ENCODE results near the gene BPI. TPM values are rescaled to one million over a fixed set of nuclear protein-coding genes. Genes with fewer than 3 reads are reported as not detected.
"Not testable (repeated sequence)": the region's sequence is repeated elsewhere in the genome, so short reads cannot be mapped to it uniquely, and the experiment has no call there.

BPI gene
- total RNA-seq, 2 experiments from 2014 or later, result not detected

DNA sequence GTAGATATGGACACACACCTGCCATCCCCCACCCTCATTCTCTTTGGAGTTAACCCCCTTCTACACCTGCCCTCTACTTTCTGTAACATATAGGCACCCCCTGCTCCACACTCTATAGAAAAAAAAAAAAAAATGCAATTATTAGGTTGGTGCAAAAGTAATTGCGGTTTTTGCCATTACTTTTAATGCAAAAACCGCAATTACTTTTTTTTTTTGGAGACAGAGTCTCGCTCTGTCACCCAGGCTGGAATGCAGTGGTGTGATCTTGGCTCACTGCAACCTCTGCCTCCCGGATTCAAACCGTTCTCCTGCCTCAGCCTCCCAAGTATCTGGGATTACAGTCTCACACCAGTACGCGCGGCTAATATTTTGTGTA is 35.6 kb downstream of the BPI start:
- H3K4me3 Mint-ChIP-seq; CTCF ChIA-PET; H3K27ac Mint-ChIP-seq; POLR2A ChIA-PET; H3K4me1 Mint-ChIP-seq; H3K9me3 Mint-ChIP-seq; H3K27me3 Mint-ChIP-seq; H3K36me3 Mint-ChIP-seq (ENCODE audit: low read depth); DNase-seq: not testable (repeated sequence)

DNA sequence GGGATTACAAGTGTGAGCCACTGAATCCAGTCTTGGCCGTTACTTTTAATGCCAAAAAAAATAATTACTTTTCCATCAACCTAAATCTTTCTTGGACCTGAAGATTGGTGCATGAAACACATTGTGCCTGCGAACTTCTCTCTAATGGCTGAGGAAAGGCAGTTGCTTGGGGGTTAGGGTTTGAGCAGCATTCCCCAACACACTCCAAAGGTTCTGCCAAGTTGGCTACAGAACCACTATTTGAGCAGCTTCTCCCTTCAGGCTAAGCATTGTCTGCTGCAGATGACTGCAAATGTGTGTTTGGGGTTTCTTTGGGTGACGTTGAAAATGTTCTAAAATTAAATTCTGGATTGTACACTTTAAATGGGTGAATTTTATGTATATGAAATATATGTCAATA is 36.0 kb downstream of the BPI start:
- H3K4me1 Mint-ChIP-seq, result no peaks in the 10 kb centered on the region
- H3K9me3 Mint-ChIP-seq, result peaks cover 9% of the 10 kb centered on the region
- peaks cover 8% of the 10 kb centered on the region for H3K27me3 Mint-ChIP-seq
- H3K4me3 Mint-ChIP-seq, result no peak overlapping the region
- CTCF ChIA-PET, result no interaction called here
- no peak for DNase-seq
- no peak overlapping the region for H3K27ac Mint-ChIP-seq
- no peaks in the 10 kb centered on the region for H3K36me3 Mint-ChIP-seq (ENCODE audit: low read depth)
- POLR2A ChIA-PET, result no interaction called here

DNA sequence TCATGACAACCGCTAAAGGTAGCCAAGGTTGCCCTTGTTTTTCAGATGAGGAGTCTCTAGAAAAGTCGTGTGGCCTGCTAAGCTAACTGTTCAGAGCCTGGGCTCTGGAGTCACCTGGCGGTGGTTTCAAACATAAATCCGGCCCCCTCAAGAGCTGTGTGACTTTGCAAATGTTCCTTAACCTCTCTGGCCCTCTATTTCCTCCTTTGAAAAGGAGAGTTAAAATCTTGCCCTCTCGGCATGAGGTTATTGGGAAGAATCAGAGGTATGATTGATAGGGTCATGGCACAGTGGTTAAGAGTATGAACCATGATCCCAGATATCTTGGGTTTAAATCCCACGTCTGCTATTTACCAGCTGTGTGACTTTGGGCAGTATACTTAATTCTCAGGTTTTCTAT is 36.7 kb downstream of the BPI start:
- Mint-ChIP-seq H3K27ac (no peak overlapping the region), H3K4me3 (no peak overlapping the region), H3K27me3 (peaks cover 11% of the 10 kb centered on the region), H3K9me3 (peaks cover 9% of the 10 kb centered on the region), H3K4me1 (no peaks in the 10 kb centered on the region), H3K36me3 (ENCODE audit: low read depth) (no peaks in the 10 kb centered on the region)
- no peak for DNase-seq
- ChIA-PET POLR2A (no interaction called here), CTCF (no interaction called here)

DNA sequence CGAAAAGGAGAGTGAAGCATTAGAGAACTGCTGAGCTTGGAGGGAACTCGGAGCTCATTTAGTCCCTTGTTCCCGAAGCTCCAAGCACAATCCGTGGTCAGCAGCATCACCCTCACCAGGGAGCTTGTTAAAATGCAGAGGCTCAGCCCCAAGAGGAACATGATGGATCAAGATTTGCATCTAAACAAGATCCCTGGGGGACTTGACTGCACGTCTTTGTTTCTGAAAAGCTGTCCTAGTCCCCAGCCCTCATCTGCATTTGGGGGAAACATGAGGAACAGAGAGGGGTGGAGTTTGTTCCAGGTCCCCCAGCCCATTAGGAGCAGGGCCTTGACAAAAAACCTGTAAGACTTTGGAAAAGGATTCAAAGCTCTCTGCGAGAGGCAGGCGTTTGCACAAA is 38.3 kb downstream of the BPI start:
- Mint-ChIP-seq H3K4me1 (no peaks in the 10 kb centered on the region), H3K4me3 (no peak overlapping the region), H3K27ac (no peak overlapping the region), H3K27me3 (peaks cover 6% of the 10 kb centered on the region), H3K9me3 (peaks cover 6% of the 10 kb centered on the region), H3K36me3 (ENCODE audit: low read depth) (no peaks in the 10 kb centered on the region)
- DNase-seq, result no peak
- ChIA-PET POLR2A (no interaction called here), CTCF (no interaction called here)

DNA sequence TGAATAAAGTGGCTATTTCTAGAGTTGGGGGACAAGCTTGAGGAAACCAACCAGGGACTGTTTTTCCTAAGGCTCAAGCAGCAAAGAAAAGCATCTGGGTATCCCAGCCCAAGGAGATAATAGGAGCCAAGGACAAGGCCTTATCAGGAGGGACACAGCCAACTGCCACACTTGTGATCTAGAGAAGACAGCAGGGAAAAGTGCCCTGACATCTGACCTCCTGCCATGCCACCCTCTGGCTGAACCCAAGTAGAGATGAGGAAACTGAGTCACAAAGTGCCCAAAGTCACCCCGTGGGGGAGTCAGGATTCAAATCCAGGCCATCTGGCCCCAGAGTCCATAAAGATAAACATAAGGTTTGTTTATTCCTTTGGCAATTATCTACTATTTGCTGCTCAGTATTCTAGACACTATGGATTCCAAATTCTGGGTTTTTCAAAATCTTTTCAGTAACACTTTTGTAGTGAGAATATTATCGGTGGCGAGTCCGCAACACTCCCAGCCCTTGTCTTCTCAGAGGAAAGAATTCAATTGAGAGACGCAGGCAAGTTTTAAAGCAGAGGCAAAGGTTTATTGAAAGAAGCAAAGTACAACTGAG is 38.9 kb downstream of the BPI start:
- no peaks in the 10 kb centered on the region for H3K4me1 Mint-ChIP-seq
- H3K36me3 Mint-ChIP-seq (ENCODE audit: low read depth), result no peaks in the 10 kb centered on the region
- H3K4me3 Mint-ChIP-seq, result no peak overlapping the region
- peaks cover 4% of the 10 kb centered on the region for H3K9me3 Mint-ChIP-seq
- H3K27me3 Mint-ChIP-seq, result peaks cover 7% of the 10 kb centered on the region
- DNase-seq, result no peak
- H3K27ac Mint-ChIP-seq, result no peak overlapping the region
- ChIA-PET CTCF (no interaction called here), POLR2A (no interaction called here)

DNA sequence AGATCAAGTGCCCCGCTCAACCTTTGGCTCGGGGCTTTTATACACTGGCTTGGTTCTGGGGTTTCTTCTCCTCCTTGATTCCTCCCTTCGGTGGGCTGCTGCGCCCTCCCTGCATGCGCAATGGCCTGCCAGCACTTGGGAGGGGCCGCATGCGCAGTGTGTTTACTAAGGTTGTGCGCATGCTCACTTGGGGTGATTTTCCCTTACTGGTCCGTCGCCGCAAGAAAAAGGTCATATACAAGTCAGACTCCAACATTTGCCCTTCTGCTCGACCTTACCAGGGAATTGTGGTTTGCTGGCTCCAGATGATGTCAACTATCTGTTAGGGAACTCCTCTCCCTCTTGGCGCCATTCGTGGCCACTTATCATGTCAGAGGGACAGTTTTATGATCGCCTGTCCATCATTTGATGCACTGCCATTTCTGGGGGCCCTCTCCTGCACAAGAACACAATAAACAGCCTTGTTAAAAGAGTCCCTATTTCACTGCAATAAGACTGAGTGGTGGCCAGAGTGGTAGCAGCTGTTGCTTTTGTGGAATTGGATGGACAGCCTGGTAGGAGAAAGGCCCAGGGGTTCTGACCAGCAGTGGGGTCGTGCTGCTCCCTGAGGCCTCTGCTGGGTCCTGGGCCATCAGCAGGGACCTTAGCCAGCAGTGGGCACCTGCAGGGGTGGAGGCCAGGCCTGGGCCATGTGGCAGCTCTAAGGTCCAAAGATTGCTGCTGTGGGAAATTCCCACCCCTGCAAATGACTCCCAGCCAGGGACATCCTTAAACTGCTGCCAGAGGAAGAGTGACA is 39.6 kb downstream of the BPI start:
- Mint-ChIP-seq H3K9me3 (no peaks in the 10 kb centered on the region), H3K27ac (no peak overlapping the region)

DNA sequence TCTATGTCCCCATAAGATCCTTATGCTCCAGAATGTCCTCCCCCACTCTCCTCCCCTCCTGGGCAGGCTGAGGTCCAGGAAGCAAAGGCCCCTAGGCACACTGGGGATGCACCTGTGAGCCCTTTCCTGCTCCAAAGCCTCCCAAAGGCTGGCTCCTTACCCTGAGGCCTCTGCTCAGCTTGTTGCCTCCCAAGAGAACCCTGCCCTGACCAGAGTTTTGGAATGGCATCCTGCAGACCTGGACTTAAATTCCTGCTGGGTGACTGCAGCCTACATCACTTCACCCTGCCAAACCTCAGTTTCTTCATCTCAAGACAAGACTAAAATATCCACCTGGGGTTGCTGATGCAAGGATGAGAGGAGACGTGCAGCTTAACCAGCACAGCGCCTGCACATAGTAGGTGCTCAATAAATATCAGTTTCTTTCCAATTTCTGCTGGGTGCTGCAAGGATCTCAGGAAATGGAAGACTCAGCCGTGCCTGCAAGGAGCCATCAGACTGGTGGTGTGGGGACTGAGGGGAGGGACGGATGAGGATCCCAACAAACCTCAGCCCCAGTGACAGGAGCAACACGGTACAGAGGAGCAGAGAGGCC is 40.2 kb downstream of the BPI start:
- Mint-ChIP-seq H3K4me1 (no peaks in the 10 kb centered on the region), H3K27ac (no peak overlapping the region), H3K4me3 (no peak overlapping the region), H3K9me3 (no peaks in the 10 kb centered on the region), H3K27me3 (peaks cover 5% of the 10 kb centered on the region), H3K36me3 (ENCODE audit: low read depth) (no peaks in the 10 kb centered on the region)
- CTCF ChIA-PET, result no interaction called here
- DNase-seq, result no peak
- POLR2A ChIA-PET, result no interaction called here

More for the DNA sequence above, 39.6 kb downstream of the BPI start:
- CTCF ChIA-PET, result no interaction called here
- DNase-seq, result no peak
- Mint-ChIP-seq H3K27me3 (peaks cover 5% of the 10 kb centered on the region), H3K4me3 (no peak overlapping the region), H3K36me3 (ENCODE audit: low read depth) (no peaks in the 10 kb centered on the region), H3K4me1 (no peaks in the 10 kb centered on the region)
- POLR2A ChIA-PET, result no interaction called here

DNA sequence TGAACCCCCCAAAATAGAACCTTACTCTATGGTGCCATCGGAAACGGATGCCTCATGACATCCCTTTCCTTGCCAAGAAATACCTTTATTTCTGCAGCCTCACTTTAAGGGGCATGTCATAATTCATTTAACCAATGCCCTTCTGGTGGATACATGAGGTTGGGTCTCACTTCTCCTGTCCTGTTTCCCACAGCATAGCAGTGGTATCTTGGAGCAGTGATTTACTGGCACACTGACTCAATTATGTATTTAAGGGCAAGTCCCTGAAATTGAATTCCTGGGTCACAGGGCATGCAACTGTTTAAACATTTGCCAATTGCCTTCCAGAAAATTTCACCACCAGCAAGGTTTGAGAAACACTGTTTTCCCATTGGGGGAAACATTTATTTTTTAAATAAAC is 41.7 kb downstream of the BPI start:
- Mint-ChIP-seq H3K9me3 (no peaks in the 10 kb centered on the region), H3K4me1 (no peaks in the 10 kb centered on the region), H3K27ac (no peak overlapping the region), H3K36me3 (ENCODE audit: low read depth) (no peaks in the 10 kb centered on the region), H3K4me3 (no peak overlapping the region), H3K27me3 (peaks cover 5% of the 10 kb centered on the region)
- ChIA-PET CTCF (no interaction called here), POLR2A (no interaction called here)
- no peak for DNase-seq

DNA sequence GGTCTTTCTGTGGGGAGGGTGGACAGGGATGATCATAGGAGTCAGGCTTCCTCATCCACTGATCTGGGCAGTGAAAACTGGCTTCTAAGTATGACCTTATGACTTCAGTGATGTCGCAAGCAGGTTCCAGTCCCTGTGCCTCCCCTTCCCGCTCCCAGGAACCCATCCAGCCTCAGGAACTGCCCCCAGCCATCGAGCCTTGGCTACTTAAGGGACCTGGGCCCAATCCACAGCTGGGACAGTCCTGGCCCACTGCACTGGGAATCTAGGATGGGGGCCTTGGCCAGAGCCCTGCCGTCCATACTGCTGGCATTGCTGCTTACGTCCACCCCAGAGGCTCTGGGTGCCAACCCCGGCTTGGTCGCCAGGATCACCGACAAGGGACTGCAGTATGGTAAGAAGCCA is 42.3 kb downstream of the BPI start, which contains the start of gene LBP:
TSS of gene LBP (plus strand) at position 236 of the 405 bp plus-strand sequence. CDS start at position 271, 35 bp downstream.
- Mint-ChIP-seq H3K4me3 (no peak within 1 kb of the TSS), H3K27ac (no peak within 1 kb of the TSS), H3K27me3 (peaks cover 5% of the 10 kb centered on the region), H3K9me3 (no peaks in the 10 kb centered on the region), H3K4me1 (no peaks in the 10 kb centered on the region), H3K36me3 (ENCODE audit: low read depth) (no peaks in the 10 kb centered on the region)
- POLR2A ChIA-PET, result no interaction called here
- CTCF ChIA-PET, result no interaction called here
- no peak for DNase-seq

DNA sequence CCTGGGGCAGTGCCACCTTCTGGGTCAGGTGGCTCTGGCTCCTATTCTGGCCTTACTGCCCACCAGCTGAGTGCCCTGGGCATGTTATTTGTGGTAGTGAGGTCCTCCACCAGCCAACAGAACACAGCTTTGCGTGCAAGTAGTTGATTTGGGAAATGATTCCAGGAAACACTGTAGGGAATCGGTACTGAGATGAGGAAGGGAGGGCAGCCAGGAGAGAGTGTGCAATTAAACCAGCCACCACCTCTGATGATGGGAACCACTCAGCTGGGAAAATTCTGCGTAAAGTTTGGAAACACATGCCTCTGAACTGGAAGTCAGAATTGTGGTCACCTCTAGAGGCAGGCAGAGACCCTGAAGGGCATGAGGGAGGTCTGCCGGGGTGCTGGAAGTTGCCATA is 42.8 kb downstream of the BPI start:
- CTCF ChIA-PET, result no interaction called here
- POLR2A ChIA-PET, result no interaction called here
- DNase-seq, result no peak
- Mint-ChIP-seq H3K27ac (no peak overlapping the region), H3K4me1 (no peaks in the 10 kb centered on the region), H3K27me3 (peaks cover 5% of the 10 kb centered on the region), H3K9me3 (no peaks in the 10 kb centered on the region), H3K4me3 (no peak overlapping the region), H3K36me3 (ENCODE audit: low read depth) (no peaks in the 10 kb centered on the region)

DNA sequence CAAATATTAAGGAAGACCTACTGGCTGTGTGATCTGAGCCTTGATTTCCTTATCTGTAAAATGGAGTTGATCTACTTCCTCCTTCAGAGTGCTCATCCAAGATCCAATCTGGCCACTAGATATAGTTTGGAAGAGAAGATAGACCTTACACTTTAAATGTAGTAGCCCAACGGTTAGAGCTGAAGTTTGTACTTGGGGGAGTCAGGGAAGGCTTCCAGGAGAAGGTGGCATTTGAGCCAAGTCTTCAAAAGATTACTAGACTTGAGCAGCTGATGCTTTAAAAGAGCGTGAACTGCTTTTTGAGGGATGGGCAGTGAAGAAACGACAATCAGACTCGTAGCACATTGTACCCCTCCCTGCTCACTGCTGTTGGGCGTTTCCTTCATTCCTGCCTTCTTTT is 45.9 kb downstream of the BPI start:
- Mint-ChIP-seq H3K4me1 (no peaks in the 10 kb centered on the region), H3K27me3 (peaks cover 5% of the 10 kb centered on the region), H3K36me3 (ENCODE audit: low read depth) (no peaks in the 10 kb centered on the region), H3K9me3 (no peaks in the 10 kb centered on the region), H3K27ac (no peak overlapping the region), H3K4me3 (no peak overlapping the region)
- CTCF ChIA-PET, result no interaction called here
- POLR2A ChIA-PET, result no interaction called here
- no peak for DNase-seq

DNA sequence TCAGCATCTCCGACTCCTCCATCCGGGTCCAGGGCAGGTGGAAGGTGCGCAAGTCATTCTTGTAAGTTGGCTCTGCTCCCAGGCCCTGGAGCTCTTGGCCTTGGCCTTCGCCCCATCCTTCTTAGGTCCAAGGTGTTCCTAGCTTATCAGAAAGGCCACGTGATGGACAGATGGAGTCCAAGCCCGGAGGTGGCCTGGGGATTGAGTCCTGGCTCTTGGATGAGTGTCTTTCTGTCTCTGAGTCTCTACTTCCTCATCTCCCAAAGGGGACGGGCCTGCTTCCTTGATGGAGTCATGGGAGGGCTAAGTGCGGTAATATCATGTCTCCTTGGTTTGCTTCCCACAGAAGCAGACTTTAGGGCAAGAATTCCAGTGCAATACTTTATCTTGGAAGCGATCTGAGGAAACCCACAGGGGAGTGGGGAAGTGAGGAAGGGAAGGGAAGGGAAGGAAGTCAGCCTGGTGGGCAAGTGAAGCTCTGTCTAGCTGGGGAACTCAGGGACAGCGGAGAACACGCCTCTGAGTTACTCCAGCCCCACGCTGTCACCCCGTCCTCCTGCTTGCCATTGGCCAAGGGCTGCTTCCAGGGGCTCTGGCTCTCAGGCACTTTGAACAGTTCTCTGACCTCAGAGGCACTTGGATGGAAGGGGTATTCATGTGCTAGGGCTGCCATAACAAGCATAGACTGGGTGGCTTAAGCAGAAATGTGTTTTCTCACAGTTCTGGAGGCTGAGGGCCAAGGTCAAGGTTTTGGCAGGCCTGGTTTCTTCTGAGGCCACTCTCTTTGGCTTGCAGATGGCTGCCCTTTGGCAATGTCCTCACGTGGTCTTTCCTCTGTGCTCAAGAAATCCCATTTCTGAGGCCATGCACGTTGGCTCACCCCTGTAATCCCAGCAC is 47.2 kb downstream of the BPI start:
- Mint-ChIP-seq H3K36me3 (ENCODE audit: low read depth) (no peaks in the 10 kb centered on the region), H3K4me1 (no peaks in the 10 kb centered on the region), H3K4me3 (no peak overlapping the region), H3K27ac (no peak overlapping the region), H3K27me3 (peaks cover 2% of the 10 kb centered on the region), H3K9me3 (no peaks in the 10 kb centered on the region)
- no peak for DNase-seq
- CTCF ChIA-PET, result no interaction called here
- POLR2A ChIA-PET, result no interaction called here

DNA sequence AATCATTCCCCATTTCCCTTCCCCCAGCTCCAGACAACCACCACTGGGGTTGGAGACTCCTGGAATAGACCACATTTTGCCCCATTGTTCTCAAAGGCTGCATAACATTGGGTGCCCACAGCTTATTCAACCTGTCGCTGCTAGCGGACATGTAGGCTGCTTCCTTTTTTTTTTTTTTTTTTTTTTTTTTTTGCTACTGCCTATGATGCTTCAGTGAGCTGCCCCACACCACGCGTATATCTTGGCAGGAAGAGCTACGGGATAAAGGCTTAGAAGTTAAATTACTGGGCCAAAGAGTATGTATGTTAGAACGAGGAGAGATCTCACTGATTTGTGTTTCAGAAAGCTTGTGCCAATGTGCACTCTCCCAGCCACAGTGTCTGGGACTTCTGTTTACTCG is 49.4 kb downstream of the BPI start:
- Mint-ChIP-seq H3K27ac (no peak overlapping the region), H3K9me3 (no peaks in the 10 kb centered on the region), H3K4me3 (no peak overlapping the region), H3K27me3 (no peaks in the 10 kb centered on the region), H3K36me3 (ENCODE audit: low read depth) (no peaks in the 10 kb centered on the region), H3K4me1 (peaks cover 7% of the 10 kb centered on the region)
- ChIA-PET CTCF (no interaction called here), POLR2A (interaction anchor here (0.5 kb wide), 1 partner anchor 256 kb away, joined by 3 read pairs; no protein-coding TSS in a partner anchor)
- no peak for DNase-seq
